ENCODE results near the gene BOLA2B. TPM values are rescaled to one million over a fixed set of nuclear protein-coding genes. Genes with fewer than 3 reads are reported as not detected.

The BOLA2B gene
- total RNA-seq, 1 donor from 2014 or later = 77.7 TPM

DNA sequence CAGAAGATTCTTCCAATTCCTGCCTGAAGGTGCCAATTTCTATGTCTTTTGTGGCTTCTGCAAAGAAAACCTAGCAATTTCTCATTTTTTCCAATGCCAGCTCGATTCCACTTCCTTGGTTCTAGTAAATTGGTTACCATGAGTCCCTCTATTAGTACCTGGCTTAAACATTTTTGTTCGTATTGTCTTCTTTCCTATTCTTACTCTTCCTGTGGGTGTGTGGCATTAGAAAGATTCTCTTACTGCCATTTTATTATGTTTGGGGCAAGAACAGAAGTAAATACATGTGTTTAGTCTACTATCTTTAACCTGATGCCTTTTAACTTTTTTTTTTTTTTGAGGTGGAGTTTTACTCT lies 50.1 kb downstream of the BOLA2B start:
- DNase-seq (ENCODE audit: low read depth) = no peak

Other genes starting within 250 kb of the BOLA2B start
- 48.9 and 112 TPM in 2 replicates for gene TMEM219, start 231.6 kb downstream of the BOLA2B start, total RNA-seq
- gene TAOK2, start 219.8 kb downstream of the BOLA2B start, total RNA-seq = 52.4 and 80.9 TPM in 2 replicates
- gene HIRIP3, start 198.0 kb downstream of the BOLA2B start, total RNA-seq = 7.8 and 8.2 TPM in 2 replicates
- gene INO80E, start 197.4 kb downstream of the BOLA2B start, total RNA-seq = 27.7 and 48.1 TPM in 2 replicates
- 0.80 TPM in 1 of 2 replicates, not detected in the other for gene DOC2A, start 182.6 kb downstream of the BOLA2B start, total RNA-seq
- gene C16orf92, start 170.5 kb downstream of the BOLA2B start, total RNA-seq = not detected in 2 replicates
- gene TLCD3B, start 162.4 kb downstream of the BOLA2B start, total RNA-seq = 0.15 TPM in 1 of 2 replicates, not detected in the other
- 525 and 1,258 TPM in 2 replicates for gene ALDOA, start 127.9 kb downstream of the BOLA2B start, total RNA-seq
- gene PPP4C, start 117.7 kb downstream of the BOLA2B start, total RNA-seq = 154 and 293 TPM in 2 replicates
- 0.15 TPM in 1 of 2 replicates, not detected in the other for gene TBX6, start 101.7 kb downstream of the BOLA2B start, total RNA-seq
- gene YPEL3, start 97.5 kb downstream of the BOLA2B start, total RNA-seq = 7.6 and 12.9 TPM in 2 replicates
- 0.15 TPM in 1 of 2 replicates, not detected in the other for gene GDPD3, start 80.1 kb downstream of the BOLA2B start, total RNA-seq
- 11.6 and 11.9 TPM in 2 replicates for gene MAPK3, start 70.4 kb downstream of the BOLA2B start, total RNA-seq
- 0.85 and 8.3 TPM in 2 replicates for gene CORO1A, start 10.1 kb downstream of the BOLA2B start, total RNA-seq
- gene SLX1A, start 209 bp upstream of the BOLA2B start, total RNA-seq = 8.1 and 24.5 TPM in 2 replicates
- gene SULT1A3, start 5.6 kb upstream of the BOLA2B start, total RNA-seq = 0.35 and 1.9 TPM in 2 replicates
- gene NPIPB13, start 54.8 kb upstream of the BOLA2B start, total RNA-seq = 0.52 and 1.4 TPM in 2 replicates
- 36.0 and 40.6 TPM in 2 replicates for gene CD2BP2, start 161.6 kb upstream of the BOLA2B start, total RNA-seq
- 26.9 and 46.8 TPM in 2 replicates for gene TBC1D10B, start 176.8 kb upstream of the BOLA2B start, total RNA-seq
- gene MYL11, start 181.1 kb upstream of the BOLA2B start, total RNA-seq = not detected in 2 replicates
- 0.25 TPM in 1 of 2 replicates, not detected in the other for gene SEPTIN1, start 188.9 kb upstream of the BOLA2B start, total RNA-seq
- 12.7 and 13.8 TPM in 2 replicates for gene ZNF48, start 201.8 kb upstream of the BOLA2B start, total RNA-seq
- gene ZNF771, start 213.9 kb upstream of the BOLA2B start, total RNA-seq = 9.0 and 10.1 TPM in 2 replicates
- gene DCTPP1, start 236.4 kb upstream of the BOLA2B start, total RNA-seq = 24.5 and 49.8 TPM in 2 replicates